Fibroblast of upper back skin (primary cell): ENCODE results near the gene PLEKHA6.

Source experiments
- DNase-seq: peaks from one replicate; pipeline ENCODE4 v3.0.0-alpha.2; 2013

PLEKHA6 gene

DNA sequence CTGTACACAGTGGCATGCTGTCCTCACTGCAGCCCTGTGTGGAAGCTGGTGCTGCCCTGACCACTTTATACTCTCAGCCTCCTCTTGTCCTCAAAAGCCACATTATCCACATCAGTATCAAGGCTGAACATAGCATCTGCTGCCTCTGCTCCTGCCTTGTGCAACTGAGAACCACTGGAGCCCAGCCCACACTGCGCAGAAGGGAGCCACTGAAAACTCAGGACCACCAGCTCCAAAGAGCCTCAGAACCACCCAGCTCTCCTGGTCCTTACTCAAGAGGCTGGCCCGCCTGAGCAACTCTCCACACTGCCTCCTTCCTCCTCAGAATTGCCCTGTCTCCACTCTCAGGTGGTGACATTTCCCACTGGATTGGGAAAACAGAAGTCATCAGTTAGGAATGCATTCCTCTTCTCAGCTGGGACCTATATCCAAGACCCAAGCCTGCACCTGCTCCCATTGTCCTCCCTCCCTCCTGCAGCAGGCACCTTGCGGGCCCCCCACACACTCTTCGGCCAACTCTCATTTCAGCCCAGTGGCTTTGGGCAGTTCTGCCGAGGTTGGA is 156.4 kb downstream of the PLEKHA6 start:
- DNase-seq = no peak

DNA sequence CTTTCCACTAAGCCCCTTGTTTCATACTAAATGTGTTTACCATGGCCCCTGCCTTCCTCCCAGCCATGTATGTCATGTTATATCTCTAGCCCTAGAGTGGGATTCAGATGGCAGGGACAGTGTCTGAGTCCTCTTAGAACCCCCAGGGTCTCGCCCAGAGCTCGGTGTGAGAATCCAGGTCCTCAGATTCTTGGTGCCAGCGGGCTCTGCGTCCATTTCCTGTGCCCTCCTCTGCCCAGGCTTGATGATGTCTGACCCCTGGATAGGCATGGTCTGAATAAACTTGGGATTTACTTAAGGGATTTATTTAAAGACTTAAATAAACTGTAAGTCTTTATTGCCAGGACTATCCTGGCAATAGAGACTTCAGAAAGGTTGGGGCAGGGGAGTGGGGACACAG is 157.2 kb downstream of the PLEKHA6 start:
- DNase-seq = no peak

DNA sequence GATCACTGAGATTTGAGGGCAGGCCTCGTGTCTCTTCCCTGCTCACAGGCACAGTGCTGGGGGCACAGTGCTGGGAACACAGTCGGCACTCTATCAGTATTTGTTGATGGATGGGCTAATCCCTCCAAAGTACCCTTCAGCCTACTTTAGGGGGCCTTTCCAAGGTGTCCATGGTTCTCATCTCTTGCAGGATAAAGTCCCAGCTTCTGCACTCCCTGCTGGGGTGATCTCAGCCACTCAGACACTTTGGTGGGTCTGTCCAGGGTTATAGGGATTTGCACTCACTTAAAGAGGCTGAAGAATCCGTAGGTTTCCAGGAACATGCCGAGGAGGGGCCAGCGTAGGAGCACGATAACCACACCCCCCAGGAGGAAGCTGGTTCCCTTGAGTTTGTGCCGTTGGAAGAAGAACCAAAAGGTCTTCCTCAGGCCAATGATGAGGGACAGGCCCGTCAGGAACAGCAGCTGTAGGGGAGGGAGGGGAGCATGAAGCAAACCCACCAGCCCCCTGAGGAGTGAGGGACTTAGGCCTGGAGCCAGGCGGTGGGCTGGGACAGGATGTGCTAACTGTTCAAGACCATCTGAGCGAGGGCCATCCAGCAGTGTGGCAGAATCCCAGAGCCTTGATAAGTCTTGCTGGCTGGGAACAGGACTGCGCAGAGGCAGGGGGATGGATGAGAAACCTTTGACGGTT is 158.2 kb downstream of the PLEKHA6 start:
- no peak for DNase-seq

DNA sequence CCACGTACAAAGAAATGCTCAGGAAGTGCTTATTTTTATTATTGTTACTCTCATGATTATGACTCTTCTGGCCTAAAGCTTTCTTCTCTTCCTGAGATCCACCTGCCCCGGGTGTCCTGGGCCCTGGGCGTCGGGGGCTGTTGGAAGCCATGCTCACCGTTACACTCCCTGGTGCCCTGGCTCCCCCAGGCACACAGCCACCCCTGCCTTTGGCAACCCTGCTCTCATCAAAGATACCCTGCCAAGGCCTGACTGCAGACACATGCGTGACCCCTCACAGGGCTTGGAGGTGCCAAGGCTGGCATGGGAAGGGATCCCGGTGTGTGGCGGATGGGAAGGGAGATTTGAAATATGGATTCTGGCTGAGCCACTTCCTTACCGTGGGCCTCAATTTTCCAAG is 160.2 kb downstream of the PLEKHA6 start:
- DNase-seq = no peak

DNA sequence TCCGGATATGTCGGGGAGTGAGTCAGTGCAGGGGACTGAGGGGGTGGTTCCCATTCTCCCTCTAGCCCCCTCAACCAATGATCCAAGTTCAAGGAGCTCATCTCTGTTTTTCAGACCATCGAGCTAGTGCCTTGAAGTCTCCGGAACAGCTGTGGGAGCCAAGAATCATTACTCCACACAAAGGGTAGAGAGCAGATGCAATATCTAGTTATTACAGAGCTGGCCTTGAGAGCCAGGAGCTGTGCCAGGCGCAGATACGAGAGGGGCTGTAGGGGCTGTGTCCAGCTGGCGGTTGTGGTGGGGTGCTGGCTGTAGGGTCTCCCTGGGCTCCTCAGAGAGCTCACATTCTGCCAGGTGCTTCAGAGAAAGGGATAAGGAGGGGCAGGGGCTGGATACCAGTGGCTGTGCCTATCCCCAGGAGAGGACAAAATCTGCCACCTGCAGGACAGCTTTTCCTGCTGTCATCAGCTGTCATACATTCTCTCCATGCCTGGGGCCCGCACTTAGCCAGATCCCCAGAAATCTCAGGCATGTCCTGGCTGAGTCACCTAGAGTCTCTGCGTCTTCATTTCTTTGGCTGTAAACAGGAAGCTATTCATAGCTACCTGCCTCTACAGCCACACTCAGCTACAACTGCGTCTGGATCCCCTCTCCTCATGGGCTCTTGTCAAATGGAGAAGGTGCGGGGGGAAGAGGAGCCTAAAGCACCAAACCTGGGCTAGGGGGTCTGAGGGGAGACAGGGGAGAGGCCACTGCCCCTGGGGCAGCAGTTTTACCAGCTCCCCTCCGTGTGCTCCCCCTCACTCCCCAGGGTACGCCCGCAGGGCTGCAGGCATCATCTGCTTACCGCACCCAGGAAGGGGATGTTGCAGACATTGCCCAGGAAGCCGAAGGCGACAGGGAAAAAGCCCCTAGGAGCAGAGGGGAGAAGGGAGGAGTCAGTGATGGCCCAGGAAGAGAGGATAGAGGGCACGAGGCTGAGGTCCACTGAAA is 161.1 kb downstream of the PLEKHA6 start:
- peak; percentile 81 for DNase-seq

DNA sequence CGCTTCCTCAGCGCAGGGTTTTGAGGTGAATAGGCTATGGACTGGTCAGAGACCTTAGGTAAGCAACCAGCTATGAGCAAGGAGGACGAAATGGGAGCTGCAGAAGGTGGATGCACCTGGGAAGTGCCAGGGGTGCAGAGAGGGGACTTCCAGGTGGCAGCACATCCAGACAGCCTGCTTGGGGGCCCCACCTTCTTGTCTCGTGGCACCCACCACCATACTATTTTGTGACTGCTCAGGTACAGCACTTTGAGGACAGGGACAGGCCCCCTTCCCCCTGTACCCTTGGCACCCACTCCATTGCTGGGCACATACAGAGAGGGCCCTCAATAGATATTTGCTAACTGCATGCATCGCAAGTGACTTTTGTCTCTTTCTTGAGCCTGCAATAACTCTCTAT is 162.7 kb downstream of the PLEKHA6 start:
- DNase-seq = no peak

DNA sequence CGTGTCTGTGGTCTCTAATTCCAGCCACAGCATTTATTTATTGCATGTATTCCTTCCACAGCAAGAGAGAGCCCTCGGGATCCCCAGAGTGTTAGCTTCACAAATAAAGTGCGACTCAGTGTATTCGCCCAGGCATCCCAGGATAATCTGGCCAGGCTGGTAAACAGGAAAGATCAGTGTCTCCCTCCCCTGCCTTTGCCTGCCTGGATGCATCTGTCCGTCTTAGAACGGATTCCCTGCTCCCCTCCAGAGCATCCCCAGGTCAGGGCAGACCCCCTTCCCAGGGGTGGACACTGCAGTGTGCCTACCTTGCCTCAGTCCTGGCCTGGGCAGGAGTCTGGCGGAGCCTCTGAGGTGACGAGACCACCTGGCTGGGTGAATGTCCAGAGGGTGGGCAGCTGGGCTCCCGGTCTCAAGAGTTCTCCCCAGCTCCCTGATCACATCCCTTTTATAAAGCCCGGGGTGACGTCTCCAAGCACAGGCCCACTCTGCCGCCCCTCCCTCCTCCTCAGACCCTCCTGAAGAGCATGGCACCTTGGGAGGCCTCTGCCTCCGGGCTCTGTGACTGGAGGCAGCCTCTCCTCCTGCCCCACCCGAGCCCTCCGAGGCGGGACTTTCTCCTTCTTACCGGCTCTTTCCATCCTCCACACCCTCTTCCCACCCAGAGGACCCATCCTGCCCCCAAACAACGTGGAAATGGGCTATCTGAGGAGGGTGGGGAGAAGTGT is 163.5 kb downstream of the PLEKHA6 start, which contains the start of gene KISS1:
Gene KISS1, minus strand, starts transcription at position 424 of the 728 bp plus-strand sequence. CDS start 3,615 bp downstream, outside the sequence.
- DNase-seq = no peak

DNA sequence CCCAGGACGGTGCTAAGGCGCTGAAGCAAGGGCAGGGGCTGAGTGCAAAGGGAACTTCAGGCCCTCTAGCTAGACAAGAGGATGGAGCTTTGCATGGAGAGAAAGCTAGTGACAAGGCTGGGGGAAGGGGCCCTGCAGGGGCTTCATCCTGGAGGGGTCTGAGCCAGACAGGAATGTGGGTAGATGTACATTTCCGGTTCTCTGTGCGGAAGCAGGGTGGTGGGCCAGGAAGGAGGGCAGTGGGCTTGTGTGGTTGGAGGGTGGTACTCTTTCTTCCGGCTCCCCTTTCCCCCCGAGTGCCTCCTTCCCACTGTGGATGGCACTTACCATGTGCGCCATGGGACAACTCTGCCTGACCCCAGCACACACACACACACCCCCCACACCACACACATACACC is 165.0 kb downstream of the PLEKHA6 start:
- no peak for DNase-seq

DNA sequence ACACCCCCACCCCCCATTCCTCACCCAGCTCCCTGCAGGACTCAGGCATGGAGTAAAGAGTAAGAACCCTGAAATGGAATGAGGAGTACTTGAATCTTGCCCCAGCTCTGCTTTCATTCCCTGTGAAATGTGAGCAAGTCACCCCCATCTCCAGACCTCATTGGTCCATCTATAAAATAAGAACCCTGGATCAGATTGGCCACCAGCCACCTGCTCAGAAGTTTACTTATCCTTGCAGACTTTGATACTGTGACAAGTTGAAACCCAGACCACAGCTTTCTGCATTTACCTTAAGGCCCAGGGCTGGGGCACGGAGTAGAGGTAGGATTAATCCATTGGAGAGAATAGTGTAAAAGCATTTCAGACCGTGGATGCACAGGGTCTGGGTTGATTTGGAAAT is 165.6 kb downstream of the PLEKHA6 start:
- no peak for DNase-seq

DNA sequence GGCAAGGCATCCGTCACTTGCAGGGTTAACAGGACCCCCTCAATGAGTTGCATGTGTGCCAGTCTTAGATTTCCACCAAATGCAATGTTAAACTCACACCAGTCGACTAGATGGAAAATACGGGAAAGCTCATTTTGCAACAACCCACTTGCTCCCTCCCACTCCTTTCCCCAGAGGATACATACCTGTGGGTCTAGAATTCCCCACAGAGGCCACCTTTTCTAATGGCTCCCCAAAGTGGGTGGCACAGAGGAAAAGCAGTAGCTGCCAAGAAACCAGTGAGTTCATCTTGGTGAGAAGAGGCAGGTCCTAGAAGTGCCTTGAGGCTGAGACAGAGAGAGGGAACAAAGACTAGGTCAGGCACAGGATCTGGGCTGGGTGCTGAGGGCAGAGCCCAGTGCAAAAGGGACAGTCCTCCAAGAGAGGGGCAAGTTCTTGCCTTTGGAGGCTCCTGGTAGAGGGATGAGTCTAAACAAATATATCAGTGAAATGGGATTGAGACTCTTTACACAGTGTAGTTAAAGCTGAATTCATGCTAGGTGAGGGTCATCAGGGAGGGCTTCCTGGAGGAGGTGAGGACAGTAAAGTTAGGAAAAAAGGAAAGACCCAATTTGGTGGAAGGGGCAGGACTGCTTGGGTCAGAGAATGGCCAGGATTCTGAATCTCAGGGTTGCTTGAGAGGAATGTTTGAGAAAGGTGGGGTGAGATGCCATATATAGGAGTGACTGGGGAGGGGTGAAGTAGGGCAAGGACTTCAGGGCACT is 167.0 kb downstream of the PLEKHA6 start:
- DNase-seq = no peak

DNA sequence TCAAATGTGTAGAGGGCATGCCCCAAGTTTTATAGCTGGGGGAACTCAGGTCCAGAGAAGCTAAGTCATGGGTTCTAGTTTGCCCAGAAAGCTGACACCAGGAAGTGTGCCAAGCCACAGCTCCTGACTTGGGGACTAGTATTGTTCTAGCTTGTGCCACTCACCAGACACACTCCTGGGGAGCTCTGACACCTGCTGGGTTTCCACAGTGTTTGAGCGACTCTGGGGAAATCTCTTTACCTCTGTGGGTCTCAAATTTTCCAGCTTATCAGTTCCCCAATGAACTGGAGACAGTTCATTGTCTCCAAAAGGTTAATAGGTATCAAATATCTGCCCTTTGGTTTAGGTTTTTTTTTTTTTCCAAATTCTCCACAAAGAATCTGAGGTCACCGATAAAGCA is 167.7 kb downstream of the PLEKHA6 start:
- no peak for DNase-seq

DNA sequence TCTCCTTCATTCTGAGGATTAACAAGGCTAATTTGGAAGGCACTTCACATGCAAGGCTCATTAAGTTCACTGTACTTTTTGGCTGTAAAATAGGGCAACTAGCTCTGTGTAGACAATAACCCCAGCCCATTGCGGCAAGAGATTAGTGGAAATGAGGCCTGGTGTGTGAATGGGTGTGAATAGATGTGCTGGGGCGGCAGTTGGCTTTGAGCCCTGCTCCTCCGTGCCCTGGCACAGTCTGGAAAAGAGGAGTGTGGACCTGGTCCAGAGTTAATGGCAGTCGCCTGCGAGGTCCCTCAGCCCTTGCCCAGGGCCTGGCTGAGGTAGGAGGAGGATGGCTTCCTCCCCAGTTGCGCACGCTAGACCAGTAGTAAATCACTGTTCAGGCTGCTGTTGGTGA is 168.3 kb downstream of the PLEKHA6 start:
- no peak for DNase-seq

DNA sequence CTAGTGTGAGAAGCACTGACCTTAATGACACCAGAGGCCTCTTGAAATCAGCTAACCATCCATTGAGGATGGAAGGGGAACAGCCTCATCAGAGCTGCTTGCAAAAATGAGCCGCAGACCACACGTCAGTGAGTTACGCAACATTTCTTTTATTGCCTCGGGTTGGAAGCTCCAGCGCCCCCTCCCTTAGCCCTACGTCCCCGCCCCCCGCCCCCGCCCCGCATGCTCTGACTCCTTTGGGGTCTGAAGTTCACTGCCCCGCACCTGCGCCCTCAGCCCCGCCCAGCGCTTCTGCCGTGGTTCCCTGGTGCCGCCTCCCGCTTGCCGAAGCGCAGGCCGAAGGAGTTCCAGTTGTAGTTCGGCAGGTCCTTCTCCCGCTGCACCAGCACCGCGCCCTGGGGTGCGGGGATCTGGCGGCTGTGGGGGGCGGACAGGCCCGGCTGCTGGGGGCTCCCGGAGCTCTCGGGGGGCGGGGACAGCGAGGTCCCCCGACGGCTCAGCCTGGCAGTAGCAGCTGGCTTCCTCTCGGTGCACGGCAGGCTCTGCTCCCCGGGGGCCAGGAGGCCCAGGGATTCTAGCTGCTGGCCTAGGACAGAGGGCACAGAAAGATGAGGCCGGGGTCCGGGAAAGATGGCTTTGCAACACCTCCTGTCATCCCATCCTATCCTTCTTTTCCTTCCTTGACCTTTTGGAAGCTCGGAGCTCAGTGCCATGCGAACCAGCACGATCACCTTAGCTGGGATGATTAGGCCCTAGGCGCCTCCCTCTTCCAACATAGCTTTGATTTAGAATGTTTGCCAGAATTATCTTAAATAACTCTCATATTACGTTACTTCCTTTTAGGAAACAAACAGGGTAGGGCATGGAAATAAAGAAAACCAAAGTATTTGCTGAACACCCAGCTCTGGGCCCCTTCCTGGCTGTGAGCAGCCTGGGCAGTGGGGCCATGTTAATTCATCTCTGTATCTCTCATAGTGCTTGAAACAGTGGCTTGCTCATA is 169.2 kb downstream of the PLEKHA6 start:
- peak; percentile 68 for DNase-seq

DNA sequence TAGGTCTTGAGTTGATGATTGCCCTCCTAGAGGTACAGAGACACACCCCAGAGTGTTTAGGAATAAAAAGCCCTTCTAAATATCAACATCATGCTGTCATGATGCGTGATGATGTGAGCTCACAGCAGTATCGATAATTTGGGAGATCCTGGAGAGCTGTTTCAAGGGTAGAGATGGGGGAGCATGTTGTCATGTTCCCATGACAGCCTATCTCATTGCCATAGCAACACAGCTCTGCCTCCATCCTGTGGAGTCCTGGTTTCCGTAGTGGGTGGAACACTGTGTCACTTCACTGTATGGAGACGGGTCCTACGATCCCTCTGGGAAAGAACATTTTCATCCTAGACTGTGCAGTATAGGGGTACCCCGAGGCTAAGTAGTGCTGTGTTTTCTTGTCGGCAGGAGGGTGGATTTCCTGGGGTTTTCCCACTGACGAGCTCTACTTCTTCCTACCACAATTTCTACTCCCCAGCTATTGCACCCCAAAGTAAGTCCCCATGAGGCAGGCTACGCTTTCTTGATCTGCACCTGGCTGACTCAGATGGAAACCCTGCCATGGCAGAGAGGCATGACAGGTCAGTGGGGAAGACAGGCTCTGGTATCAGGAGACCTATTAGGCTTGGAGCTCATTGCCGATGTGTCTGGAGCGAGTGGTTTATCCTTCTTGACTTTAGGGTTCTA is 170.6 kb downstream of the PLEKHA6 start:
- no peak for DNase-seq

DNA sequence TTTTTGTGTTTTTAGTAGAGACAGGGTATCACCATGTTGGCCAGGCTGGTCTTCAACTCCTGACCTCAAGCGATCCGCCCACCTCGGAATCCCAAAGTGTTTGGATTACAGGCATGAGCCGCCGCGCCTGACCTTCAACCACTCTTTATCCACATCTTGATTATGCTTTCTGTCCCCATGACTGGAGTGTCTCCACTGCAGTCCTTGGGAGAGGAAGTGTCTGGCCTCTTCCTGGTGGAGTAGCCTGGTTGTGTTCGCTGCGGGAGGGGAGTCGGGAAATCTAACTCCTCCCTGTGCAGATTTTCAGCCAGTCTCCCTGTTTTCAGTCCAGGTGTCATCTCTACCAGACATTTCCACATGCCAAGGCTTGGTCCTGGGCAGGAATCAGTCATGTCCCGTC is 173.1 kb downstream of the PLEKHA6 start:
- no peak for DNase-seq

DNA sequence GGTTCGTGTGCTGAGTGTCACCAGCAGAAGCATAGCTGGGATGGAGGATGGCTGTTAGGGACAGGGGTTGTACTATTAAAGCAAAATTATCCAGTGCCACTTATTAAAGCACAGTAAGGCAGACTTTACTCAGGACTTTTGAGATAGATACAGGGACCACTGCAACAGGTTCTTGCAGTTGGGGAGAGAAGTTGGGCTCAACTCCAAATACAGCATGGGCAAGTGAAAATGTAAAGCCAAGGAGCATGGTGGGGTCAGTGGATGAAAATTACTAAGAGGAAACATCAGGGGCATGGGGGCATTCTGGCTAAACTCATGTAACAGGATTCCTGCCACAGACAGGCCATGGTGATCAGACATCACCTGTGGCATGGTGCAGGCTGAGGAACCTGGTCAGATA is 178.6 kb downstream of the PLEKHA6 start:
- DNase-seq = no peak

DNA sequence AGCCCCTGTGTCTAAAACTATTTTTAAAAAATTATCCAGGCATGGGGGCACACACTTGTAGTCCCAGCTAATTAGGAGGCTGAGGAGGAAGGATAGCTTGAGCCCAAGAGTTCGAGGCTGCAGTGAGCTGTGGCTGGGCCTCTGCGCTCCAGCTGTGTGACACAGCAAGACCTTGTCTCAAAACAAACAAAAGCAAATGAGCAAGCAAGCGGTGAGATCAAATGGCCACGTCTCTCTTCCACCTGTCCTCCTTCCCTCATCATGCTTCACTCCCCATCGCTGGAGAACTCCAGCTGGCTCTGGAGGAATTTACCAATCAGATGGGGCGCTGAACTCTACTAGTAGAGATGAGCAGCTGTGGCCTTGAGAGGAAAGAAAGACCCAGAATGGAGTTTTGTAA is 179.6 kb downstream of the PLEKHA6 start:
- DNase-seq = no peak

DNA sequence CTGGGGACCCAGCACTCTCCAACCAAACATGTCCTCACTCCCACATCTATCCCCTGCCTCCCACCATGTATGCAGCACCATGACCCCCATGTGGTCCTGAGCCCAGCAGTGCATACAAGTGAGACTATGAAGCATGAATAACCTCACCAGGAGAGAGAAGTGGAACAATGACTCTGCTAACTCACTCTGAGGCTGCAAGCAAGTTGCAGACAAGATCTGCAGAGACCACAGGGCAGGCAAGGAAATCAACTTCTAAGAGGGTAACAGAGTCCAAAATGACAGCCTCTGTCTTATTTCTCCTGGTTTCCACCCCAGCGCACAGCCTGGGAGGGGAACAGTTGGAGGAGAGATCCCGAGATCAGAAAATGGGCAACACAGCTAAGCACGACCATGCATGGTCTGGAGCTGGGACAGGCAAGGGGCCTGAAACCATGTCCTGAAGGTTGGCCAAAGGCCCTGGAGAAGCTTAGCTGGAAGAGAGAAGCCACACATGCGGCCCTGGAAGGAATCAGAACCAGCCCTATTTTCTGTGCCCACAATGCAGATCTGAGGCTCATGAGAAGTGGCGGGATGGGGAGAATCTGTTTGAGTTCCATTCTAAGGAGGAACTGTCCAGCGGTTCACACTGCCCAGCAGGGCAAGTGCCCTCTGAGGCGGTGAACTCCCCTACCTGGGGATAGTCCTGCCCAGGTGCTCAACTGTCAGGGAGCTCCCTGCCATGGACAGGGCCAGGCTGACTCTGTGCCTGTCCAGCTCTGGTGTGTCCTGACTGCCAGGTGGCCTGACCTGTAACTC is 181.0 kb downstream of the PLEKHA6 start:
- DNase-seq = no peak

DNA sequence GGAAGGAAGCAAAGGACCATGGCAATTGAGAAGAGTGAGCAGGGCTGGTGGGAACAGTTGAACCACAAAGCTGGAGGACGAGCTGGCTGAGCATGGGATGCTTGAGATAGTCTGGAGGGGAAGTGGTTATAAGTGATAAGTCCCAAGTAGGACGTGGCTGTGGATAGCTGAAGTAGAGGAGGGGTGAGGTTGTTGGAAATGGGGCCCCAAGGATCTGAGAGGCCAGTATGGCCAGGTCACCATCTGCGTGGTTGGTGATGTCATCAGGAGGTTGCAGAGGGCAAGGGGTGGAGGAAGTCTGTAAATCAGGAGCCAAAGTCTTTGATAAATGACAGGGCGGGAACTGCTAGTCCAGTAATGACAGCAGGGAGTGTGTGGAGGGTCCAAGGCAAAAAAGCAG is 182.6 kb downstream of the PLEKHA6 start:
- DNase-seq = no peak
